Measurements from ENCODE around the gene SIX1.

The SIX1 gene

DNA sequence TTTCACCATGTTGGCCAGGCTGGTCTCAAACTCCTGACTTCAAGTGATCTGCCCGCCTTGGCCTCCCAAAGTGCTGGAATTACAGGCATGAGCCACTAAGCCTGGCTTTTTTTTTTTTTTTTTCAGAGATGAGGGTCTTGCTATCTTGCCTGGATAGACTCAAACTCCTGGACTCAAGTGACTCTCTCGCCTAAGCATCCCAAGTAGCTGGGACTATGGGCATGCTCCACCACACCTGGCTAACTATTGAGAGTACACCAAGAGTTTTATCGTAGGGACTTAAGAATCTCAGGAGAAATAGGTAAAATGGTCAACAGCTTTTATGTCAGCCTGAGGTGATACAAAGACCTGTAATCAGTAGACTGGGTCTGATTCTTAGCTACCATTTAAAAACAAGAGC is 31.2 kb upstream of the SIX1 start:
- H3K79me2 ChIP-seq (ENCODE audit: insufficient read depth, low read length): no peaks in the 10 kb centered on the region
- no peaks in the 10 kb centered on the region for H3K27me3 ChIP-seq (ENCODE audit: insufficient read depth, low read length, poor library complexity, severe bottlenecking)
- no peaks in the 10 kb centered on the region for H3K36me3 ChIP-seq (ENCODE audit: insufficient read depth, low read length)
- TF ChIP-seq, protein P1, sequence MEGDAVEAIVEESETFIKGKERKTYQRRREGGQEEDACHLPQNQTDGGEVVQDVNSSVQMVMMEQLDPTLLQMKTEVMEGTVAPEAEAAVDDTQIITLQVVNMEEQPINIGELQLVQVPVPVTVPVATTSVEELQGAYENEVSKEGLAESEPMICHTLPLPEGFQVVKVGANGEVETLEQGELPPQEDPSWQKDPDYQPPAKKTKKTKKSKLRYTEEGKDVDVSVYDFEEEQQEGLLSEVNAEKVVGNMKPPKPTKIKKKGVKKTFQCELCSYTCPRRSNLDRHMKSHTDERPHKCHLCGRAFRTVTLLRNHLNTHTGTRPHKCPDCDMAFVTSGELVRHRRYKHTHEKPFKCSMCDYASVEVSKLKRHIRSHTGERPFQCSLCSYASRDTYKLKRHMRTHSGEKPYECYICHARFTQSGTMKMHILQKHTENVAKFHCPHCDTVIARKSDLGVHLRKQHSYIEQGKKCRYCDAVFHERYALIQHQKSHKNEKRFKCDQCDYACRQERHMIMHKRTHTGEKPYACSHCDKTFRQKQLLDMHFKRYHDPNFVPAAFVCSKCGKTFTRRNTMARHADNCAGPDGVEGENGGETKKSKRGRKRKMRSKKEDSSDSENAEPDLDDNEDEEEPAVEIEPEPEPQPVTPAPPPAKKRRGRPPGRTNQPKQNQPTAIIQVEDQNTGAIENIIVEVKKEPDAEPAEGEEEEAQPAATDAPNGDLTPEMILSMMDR (conservative IDR thresholded peaks at IDR 0.05; ENCODE audit: low read length): no peak
- H3K4me3 ChIP-seq (ENCODE audit: low read length, poor library complexity, severe bottlenecking): no peak overlapping the region
- H3K4me1 ChIP-seq (ENCODE audit: insufficient read depth, low read length, poor library complexity, severe bottlenecking): no peaks in the 10 kb centered on the region
- H3K4me2 ChIP-seq (ENCODE audit: low read depth, low read length, poor library complexity, severe bottlenecking): no peak overlapping the region
- no peak overlapping the region for H2AFZ ChIP-seq (ENCODE audit: low read length)
- H3K9me2 ChIP-seq (replicated peaks; ENCODE audit: low read depth, low read length): no peaks in the 10 kb centered on the region
- no peaks in the 10 kb centered on the region for H3K9me3 ChIP-seq (ENCODE audit: insufficient read depth, low read depth, low read length)
- H3F3A ChIP-seq (ENCODE audit: low read depth): no peaks in the 10 kb centered on the region
- H3K9ac ChIP-seq (ENCODE audit: low read depth, low read length, poor library complexity, severe bottlenecking): no peak overlapping the region
- H4K20me1 ChIP-seq (ENCODE audit: insufficient read depth, low read length, poor library complexity, severe bottlenecking): no peaks in the 10 kb centered on the region

DNA sequence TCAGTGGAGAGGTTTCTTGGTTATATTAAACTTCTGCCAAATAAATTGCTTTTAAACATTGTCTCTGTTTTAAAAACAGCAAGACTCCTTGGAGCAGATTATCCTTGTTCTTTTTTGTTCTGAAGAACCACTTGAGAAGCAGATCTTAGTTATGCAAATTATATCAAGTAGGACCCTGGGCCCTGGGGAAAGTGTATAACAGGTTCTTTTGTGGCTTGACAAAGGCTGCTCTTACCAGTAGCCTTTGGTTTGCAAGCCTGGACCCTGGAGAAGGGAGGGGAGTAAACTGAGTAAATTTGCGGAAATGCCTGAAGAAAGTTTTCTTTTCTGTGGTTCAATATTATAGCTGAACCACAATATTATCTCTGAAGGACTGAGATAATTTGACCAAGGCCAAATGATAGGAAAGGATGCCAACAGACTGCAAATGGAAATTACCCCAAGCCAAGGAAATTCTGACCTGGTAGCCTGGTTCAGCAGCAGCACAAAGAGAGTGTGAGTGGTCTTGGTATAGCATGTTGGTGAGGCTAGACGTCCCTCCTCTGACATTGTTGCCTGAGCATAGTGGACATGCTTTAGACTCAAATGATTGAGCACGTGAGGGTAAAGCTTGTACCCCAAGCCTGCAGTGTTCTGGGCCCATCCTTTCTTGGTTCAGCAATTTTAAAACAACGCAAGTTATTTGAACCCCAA is 30.4 kb upstream of the SIX1 start:
- Histone ChIP-seq H3F3A (ENCODE audit: low read depth) (no peaks in the 10 kb centered on the region), H3K9ac (ENCODE audit: low read depth, low read length, poor library complexity, severe bottlenecking) (no peak overlapping the region), H3K9me3 (ENCODE audit: insufficient read depth, low read depth, low read length) (no peaks in the 10 kb centered on the region), H3K79me2 (ENCODE audit: insufficient read depth, low read length) (no peaks in the 10 kb centered on the region), H3K4me3 (ENCODE audit: low read length, poor library complexity, severe bottlenecking) (no peak overlapping the region), H3K4me2 (ENCODE audit: low read depth, low read length, poor library complexity, severe bottlenecking) (no peak overlapping the region), H3K4me1 (ENCODE audit: insufficient read depth, low read length, poor library complexity, severe bottlenecking) (no peaks in the 10 kb centered on the region), H3K36me3 (ENCODE audit: insufficient read depth, low read length) (no peaks in the 10 kb centered on the region), H4K20me1 (ENCODE audit: insufficient read depth, low read length, poor library complexity, severe bottlenecking) (no peaks in the 10 kb centered on the region), H2AFZ (ENCODE audit: low read length) (no peak overlapping the region), H3K9me2 (replicated peaks; ENCODE audit: low read depth, low read length) (no peaks in the 10 kb centered on the region), H3K27me3 (ENCODE audit: insufficient read depth, low read length, poor library complexity, severe bottlenecking) (no peaks in the 10 kb centered on the region)
- TF ChIP-seq EZH2phosphoT487 (IDR thresholded peaks at IDR 0.05; ENCODE audit: borderline replicate concordance): no peak
- TF ChIP-seq, protein P1 (conservative IDR thresholded peaks at IDR 0.05; ENCODE audit: low read length): no peak

DNA sequence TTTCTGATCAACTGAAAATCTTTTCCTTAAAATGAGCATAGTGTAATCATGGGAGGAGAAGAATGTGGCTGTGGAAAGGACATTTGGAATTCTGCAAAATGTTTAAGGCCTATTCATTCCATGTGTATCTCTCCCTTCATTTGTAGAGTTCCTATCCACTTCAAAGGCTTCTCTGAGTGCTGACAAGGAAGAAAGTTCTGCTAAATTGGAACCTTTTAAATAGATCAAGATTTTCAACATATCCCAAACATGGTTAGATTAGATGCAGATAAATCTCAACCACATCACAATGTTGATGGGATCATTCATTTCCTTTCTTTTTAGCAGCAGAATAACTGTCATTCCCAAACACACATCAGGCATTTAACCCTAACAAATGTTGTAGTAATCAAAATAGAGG is 28.4 kb upstream of the SIX1 start:
- TF ChIP-seq EZH2phosphoT487 (IDR thresholded peaks at IDR 0.05; ENCODE audit: borderline replicate concordance): no peak
- TF ChIP-seq, protein P1 (conservative IDR thresholded peaks at IDR 0.05; ENCODE audit: low read length): no peak

More for the DNA sequence above, 28.4 kb upstream of the SIX1 start:
- Histone ChIP-seq H3K9ac (ENCODE audit: low read depth, low read length, poor library complexity, severe bottlenecking) (no peak overlapping the region), H3K4me1 (ENCODE audit: insufficient read depth, low read length, poor library complexity, severe bottlenecking) (no peaks in the 10 kb centered on the region), H3F3A (ENCODE audit: low read depth) (no peaks in the 10 kb centered on the region), H2AFZ (ENCODE audit: low read length) (no peak overlapping the region), H3K9me3 (ENCODE audit: insufficient read depth, low read depth, low read length) (no peaks in the 10 kb centered on the region), H3K4me3 (ENCODE audit: low read length, poor library complexity, severe bottlenecking) (no peak overlapping the region), H3K79me2 (ENCODE audit: insufficient read depth, low read length) (no peaks in the 10 kb centered on the region), H3K4me2 (ENCODE audit: low read depth, low read length, poor library complexity, severe bottlenecking) (no peak overlapping the region), H3K9me2 (replicated peaks; ENCODE audit: low read depth, low read length) (no peaks in the 10 kb centered on the region), H3K36me3 (ENCODE audit: insufficient read depth, low read length) (no peaks in the 10 kb centered on the region), H4K20me1 (ENCODE audit: insufficient read depth, low read length, poor library complexity, severe bottlenecking) (no peaks in the 10 kb centered on the region), H3K27me3 (ENCODE audit: insufficient read depth, low read length, poor library complexity, severe bottlenecking) (no peaks in the 10 kb centered on the region)

All from Loucy (cell line).